Fibroblast of lung (primary cell): ENCODE measurements around the gene NACC1. TPM values are rescaled to one million over a fixed set of nuclear protein-coding genes. Genes with fewer than 3 reads are reported as not detected.

Source experiments
- DNase-seq, 2 donors: peaks; one replicate each; pipeline versions ENCODE4 v3.0.0 to v3.0.0-alpha.2; 2010; ENCODE audit warnings: low read depth in 2 of 2
- H2AFZ ChIP-seq: 2 replicates; pipeline ENCODE4 v1.5.1; 2012; ENCODE audit warnings: low read length, control low read depth, inconsistent platforms
- H3K27ac ChIP-seq: 2 replicates; pipeline ENCODE4 v1.5.1; 2011; ENCODE audit warnings: low read length, control low read depth; ENCODE audit not compliant: insufficient read depth
- H3K27me3 ChIP-seq: 2 replicates; pipeline ENCODE4 v1.5.1; 2011; ENCODE audit warnings: mild to moderate bottlenecking, low read length; ENCODE audit not compliant: control insufficient read depth, insufficient read depth
- H3K36me3 ChIP-seq: 2 replicates; pipeline ENCODE4 v1.5.1; 2011; ENCODE audit warnings: low read length; ENCODE audit not compliant: control insufficient read depth, insufficient read depth
- H3K4me1 ChIP-seq: 2 replicates; pipeline ENCODE4 v1.5.1; 2011; ENCODE audit warnings: low read length; ENCODE audit not compliant: control insufficient read depth, insufficient read depth; ENCODE audit errors: extremely low read depth
- H3K4me2 ChIP-seq: 2 replicates; pipeline ENCODE4 v1.5.1; 2011; ENCODE audit warnings: low read length, control low read depth; ENCODE audit not compliant: insufficient read depth; ENCODE audit errors: extremely low read depth
- H3K4me3 ChIP-seq, 4 experiments: fragments of 200-600 bp in 1 of 4; sonication (generic) in 1 of 4; replicated peaks in 1 of 4; 2 replicates each; pipeline ENCODE4 v1.5.1; 2011 to 2016; ENCODE audit warnings: low read length in 4 of 4, low read depth in 3 of 4, mild to moderate bottlenecking in 3 of 4, control low read depth in 2 of 4, inconsistent platforms in 1 of 4, mixed read lengths in 1 of 4; ENCODE audit not compliant: insufficient read depth in 1 of 4; ENCODE audit errors: control extremely low read depth in 1 of 4
- H3K79me2 ChIP-seq: 2 replicates; pipeline ENCODE4 v1.5.1; 2012; ENCODE audit warnings: mild to moderate bottlenecking, low read length, inconsistent platforms; ENCODE audit not compliant: control insufficient read depth, insufficient read depth
- H3K9ac ChIP-seq: 2 replicates; pipeline ENCODE4 v1.5.1; 2011; ENCODE audit warnings: mild to moderate bottlenecking, low read length, control low read depth; ENCODE audit not compliant: insufficient read depth
- H3K9me3 ChIP-seq: 2 replicates; pipeline ENCODE4 v1.5.1; 2012; ENCODE audit warnings: low read depth, low read length; ENCODE audit not compliant: control insufficient read depth, insufficient read depth
- H4K20me1 ChIP-seq: 2 replicates; pipeline ENCODE4 v1.5.1; 2011; ENCODE audit warnings: low read length; ENCODE audit not compliant: control insufficient read depth, insufficient read depth; ENCODE audit errors: extremely low read depth
- EZH2 ChIP-seq: IDR thresholded peaks from 2 replicates; pipeline ENCODE4 v1.5.1; 2012; ENCODE audit warnings: low read length, control low read depth, mild to moderate bottlenecking; ENCODE audit errors: missing control alignments
- polyA plus RNA-seq, 2 donors: library from polyadenylated mRNA; depleted of rRNA in 1 of 2; stranded (reverse) in 1 of 2; unstranded in 1 of 2; fragments of >200 nt; gene quantifications; 2 replicates each; pipeline ENCODE4 v1.2.1, GENCODE V29; 2011 to 2012; ENCODE audit warnings: missing spikeins in 1 of 2
- total RNA-seq: library from RNA; depleted of rRNA; stranded (reverse); fragments of >200 nt; gene quantifications from 2 replicates; pipeline ENCODE4 v1.2.1, GENCODE V29; 2014
- TF ChIP-seq, protein P1 (sequence below), 2 donors: IDR thresholded peaks in 1 of 2; conservative IDR thresholded peaks in 1 of 2; 1 replicate in 1 of 2; 2 replicates in 1 of 2; pipeline ENCODE4 v1.5.1; 2011 to 2012; ENCODE audit warnings: low read length in 2 of 2, control low read depth in 1 of 2, inconsistent platforms in 1 of 2, low read depth in 1 of 2, mild to moderate bottlenecking in 1 of 2

The NACC1 gene
- total and polyA plus RNA-seq, 2 donors (not counting 1 experiment from before 2014, with no cell fraction given) = 31.9 to 33.5 TPM

DNA sequence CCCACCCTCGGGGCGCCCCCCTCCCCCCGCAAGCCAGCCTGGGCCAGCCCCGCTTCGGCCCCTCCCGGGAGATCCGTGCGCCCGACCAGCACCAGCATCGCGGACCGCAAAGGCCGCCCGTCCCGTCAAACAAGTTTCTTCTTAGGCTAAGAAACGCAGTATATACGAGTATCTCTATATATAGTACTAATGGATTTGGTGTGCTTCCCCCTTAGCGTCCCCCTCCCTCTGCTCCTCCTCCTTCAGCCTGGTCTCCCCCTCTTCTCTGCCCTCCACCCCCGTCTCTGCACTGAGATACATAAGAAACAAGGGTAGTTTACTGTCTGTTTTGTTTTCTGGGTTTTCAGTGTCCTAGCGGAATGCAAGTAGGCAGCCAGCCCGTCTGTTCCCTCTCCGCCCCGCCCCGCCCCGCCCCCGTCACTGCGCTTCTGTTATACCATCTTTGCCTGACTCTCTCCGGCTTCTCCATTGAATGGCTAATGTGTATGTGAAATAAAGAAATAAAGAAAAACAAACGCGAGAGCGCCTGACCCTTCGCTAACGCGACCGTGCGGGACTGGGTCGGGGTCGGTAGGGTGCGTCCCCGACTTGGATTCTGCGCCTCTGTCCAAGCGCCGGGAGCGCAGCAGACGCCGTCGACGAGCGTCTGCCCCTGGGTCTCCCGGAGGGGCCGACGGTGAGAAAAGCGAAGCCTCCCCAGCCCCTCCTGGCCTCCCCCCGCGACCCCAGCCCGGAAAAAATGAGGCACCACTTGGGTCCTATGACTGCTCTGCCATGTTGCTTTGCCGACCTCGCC is 19.6 kb upstream of the NACC1 start:
- Histone ChIP-seq H4K20me1 (no peaks in the 10 kb centered on the region), H3K27me3 (no peaks in the 10 kb centered on the region), H3K4me3 (no peak overlapping the region), H3K36me3 (peaks cover 5% of the 10 kb centered on the region), H3K79me2 (peaks cover 1% of the 10 kb centered on the region), H2AFZ (no peak overlapping the region), H3K27ac (no peak overlapping the region), H3K9me3 (no peaks in the 10 kb centered on the region), H3K4me2 (peak overlapping the region; percentile 59), H3K4me1 (peaks cover 3% of the 10 kb centered on the region), H3K9ac (no peak overlapping the region)
- DNase-seq = peak; percentile 49 to 58
- no peak for TF ChIP-seq EZH2
- TF ChIP-seq, protein P1, sequence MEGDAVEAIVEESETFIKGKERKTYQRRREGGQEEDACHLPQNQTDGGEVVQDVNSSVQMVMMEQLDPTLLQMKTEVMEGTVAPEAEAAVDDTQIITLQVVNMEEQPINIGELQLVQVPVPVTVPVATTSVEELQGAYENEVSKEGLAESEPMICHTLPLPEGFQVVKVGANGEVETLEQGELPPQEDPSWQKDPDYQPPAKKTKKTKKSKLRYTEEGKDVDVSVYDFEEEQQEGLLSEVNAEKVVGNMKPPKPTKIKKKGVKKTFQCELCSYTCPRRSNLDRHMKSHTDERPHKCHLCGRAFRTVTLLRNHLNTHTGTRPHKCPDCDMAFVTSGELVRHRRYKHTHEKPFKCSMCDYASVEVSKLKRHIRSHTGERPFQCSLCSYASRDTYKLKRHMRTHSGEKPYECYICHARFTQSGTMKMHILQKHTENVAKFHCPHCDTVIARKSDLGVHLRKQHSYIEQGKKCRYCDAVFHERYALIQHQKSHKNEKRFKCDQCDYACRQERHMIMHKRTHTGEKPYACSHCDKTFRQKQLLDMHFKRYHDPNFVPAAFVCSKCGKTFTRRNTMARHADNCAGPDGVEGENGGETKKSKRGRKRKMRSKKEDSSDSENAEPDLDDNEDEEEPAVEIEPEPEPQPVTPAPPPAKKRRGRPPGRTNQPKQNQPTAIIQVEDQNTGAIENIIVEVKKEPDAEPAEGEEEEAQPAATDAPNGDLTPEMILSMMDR (conservative IDR thresholded peaks at IDR 0.05 in 1 of 2, IDR thresholded peaks at IDR 0.05 in 1 of 2; ENCODE audit: low read depth in 1 of 2, low read length in 2 of 2) = no peak

DNA sequence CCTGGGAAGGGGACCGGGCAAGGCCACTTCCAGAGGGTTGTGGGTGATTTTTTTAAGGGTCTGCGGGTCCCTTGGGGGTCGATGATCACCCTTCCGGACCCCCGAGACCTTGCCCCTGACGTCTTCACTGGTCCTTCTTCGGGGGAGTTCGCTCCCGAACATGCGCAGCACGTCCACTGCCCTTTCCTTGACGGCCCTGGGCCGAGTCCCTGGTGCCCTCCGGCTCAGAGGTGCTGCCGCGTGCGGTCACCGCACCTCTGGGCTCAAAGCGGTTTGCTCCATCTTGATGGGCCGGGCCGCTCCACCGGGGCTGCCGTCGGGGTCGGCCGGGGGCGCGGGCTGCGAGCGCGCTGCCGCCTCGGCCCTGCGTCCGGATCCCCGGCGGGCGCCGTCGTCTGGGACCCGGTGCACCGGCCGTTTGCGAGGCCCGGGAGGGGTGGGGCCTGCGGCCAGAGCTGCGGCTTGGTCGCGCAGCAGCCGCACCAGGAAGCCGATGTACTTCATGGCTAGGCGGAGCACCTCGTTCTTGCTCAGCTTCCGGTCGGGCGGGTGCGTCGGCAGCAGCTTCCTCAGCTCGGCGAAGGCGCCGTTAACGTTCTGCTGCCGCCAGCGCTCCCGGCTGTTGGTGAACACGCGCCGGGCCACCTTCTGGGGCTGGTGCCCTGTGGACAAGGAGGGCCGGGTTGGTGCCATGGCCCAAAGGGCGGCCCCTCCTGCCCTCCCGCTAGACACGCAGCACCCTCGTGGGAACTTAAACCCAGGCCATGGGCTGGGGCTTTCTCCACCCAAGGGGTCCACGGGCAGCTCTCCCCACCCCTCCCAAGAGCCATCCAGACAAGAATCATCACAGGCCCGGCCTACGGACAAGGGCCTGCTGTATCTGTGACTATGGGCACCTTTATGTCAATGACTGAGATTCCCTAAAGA is 18.7 kb upstream of the NACC1 start:
- peaks cover 1% of the 10 kb centered on the region for H3K79me2 ChIP-seq
- no peaks in the 10 kb centered on the region for H3K27me3 ChIP-seq
- H3K4me2 ChIP-seq = no peak overlapping the region
- H3K27ac ChIP-seq = no peak overlapping the region
- no peaks in the 10 kb centered on the region for H3K9me3 ChIP-seq
- no peak overlapping the region for H3K4me3 ChIP-seq
- no peak overlapping the region for H3K9ac ChIP-seq
- no peak for DNase-seq
- TF ChIP-seq, protein P1 (conservative IDR thresholded peaks at IDR 0.05 in 1 of 2, IDR thresholded peaks at IDR 0.05 in 1 of 2; ENCODE audit: low read depth in 1 of 2, low read length in 2 of 2) = no peak
- TF ChIP-seq EZH2 = no peak
- H3K36me3 ChIP-seq = peaks cover 7% of the 10 kb centered on the region
- H4K20me1 ChIP-seq = no peaks in the 10 kb centered on the region
- no peak overlapping the region for H2AFZ ChIP-seq
- H3K4me1 ChIP-seq = peaks cover 3% of the 10 kb centered on the region

DNA sequence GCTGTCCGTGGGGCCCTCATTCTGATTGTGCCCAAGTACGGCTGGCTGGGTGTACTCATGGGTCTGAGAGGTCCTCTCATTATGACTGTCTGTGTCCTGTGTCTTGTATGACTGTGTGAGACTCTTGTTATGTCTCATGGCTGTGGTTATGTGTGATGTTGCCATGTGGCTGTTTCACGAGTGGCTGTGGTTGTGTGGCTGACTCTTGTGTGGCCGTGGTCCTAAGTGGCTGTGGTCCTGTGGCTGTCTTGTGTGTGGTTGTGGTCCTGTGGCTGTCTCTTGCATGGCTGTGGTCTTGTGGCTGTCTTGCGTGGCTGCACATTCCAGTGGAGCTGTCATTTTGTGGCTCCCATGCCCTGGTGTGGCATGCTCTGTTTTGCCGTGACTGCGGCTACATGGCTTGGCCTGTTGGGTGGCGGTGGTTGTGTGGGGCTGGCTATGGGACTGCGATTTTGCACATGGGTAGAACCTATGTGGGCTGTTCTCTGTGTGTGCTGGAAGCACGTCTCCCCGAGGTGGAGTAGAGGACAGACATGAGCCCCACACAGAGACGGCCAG is 18.0 kb upstream of the NACC1 start:
- Histone ChIP-seq H3K9ac (no peak overlapping the region), H3K4me1 (peaks cover 3% of the 10 kb centered on the region), H3K4me2 (no peak overlapping the region), H3K9me3 (no peaks in the 10 kb centered on the region), H4K20me1 (no peaks in the 10 kb centered on the region), H3K36me3 (peaks cover 15% of the 10 kb centered on the region), H2AFZ (no peak overlapping the region), H3K4me3 (no peak overlapping the region), H3K79me2 (peaks cover 1% of the 10 kb centered on the region), H3K27me3 (no peaks in the 10 kb centered on the region), H3K27ac (no peak overlapping the region)
- TF ChIP-seq, protein P1 (conservative IDR thresholded peaks at IDR 0.05 in 1 of 2, IDR thresholded peaks at IDR 0.05 in 1 of 2; ENCODE audit: low read depth in 1 of 2, low read length in 2 of 2) = no peak
- no peak for TF ChIP-seq EZH2
- DNase-seq = peak in 1 of 2 donors; percentile 32
